GM19452 (cell line): ENCODE measurements around the gene SCN8A.

Experiments
- ATAC-seq: cut with Tn5 transposase; IDR thresholded peaks from one replicate; pipeline ENCODE4 v1.9.1; 2021; ENCODE audit not compliant: unreplicated experiment

The SCN8A gene

DNA sequence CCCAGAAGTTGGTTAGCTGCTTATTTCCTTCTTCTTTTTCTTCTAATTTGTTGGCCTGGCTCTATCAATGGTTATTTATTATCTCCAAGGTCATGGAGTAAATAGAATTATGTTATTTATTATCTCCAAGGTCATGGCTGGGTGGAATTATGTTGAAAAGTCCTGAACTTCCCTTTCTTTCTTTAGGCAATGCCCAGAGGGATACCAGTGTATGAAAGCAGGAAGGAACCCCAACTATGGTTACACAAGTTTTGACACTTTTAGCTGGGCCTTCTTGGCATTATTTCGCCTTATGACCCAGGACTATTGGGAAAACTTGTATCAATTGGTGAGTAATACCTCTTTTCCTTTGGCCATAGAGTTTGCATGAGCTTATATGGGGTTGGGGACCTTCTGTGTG is 111.6 kb downstream of the SCN8A start:
- ATAC-seq, result no peak

GRCh38 chr12:51705450-51705849 is 114.4 kb downstream of the SCN8A start:
- ATAC-seq, result no peak

DNA sequence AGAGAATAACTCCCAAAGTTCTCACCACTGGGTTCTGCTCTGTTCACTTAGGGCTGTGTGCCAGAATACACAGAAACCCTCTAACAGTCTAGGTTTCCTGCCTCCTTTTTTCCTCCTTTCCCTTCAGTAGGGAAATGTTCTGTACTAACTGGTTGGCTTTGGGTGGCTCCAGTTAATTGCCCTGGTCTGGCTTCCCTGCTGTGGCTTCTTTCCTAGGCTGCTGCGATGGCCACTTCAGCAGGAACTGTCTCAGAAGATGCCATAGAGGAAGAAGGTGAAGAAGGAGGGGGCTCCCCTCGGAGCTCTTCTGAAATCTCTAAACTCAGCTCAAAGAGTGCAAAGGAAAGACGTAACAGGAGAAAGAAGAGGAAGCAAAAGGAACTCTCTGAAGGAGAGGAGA is 115.2 kb downstream of the SCN8A start:
- no peak for ATAC-seq

- no peak for ATAC-seq
Observed at GRCh38 chr12:51714666-51715065, 123.6 kb downstream of the SCN8A start.

DNA sequence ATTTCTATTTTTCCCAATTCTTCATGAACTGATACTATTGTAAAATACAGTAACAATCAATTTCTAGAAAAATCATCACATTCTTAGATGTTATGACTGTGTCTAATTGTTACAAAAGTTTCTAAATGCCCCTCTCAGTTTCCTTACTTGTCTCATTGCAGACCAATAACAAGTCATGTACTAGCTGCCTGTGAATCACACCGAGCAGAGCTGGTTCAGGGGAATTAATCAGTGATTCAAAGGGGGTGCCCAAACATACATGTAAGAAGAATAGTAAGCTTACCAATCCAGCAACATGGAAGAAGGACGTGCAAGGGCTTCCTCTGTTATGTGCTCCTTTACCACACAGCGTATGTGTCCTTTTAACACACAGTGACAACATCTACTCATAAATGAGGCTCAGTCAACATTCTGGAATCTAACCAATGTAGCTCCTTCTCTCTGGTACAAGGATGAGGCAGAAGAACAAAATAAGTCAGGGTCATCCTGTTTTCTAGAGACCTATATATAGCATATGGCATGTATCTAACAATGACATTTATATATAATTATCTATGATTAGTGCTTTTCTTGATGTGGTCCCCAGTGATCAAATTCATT is 126.4 kb downstream of the SCN8A start:
- ATAC-seq, result no peak

DNA sequence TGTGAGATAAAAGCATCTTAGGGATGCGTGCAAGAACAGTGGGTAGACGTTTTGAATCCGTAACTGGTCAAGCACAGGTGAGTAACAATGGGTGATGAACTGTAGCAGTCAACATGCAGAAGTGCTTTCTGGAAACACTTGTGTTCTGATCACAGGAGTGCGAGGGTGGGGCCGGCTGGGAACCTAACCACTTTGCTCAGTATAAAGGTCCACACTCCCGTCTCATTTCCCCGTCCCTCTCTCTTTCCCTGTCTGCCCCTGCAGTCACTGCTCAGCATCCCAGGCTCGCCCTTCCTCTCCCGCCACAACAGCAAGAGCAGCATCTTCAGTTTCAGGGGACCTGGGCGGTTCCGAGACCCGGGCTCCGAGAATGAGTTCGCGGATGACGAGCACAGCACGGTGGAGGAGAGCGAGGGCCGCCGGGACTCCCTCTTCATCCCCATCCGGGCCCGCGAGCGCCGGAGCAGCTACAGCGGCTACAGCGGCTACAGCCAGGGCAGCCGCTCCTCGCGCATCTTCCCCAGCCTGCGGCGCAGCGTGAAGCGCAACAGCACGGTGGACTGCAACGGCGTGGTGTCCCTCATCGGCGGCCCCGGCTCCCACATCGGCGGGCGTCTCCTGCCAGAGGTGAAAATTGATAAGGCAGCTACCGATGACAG is 130.4 kb downstream of the SCN8A start:
- ATAC-seq, result no peak

- ATAC-seq, result no peak
Observed at GRCh38 chr12:51722431-51722830, 131.4 kb downstream of the SCN8A start.

GRCh38 chr12:51726161-51726560 is 135.1 kb downstream of the SCN8A start:
- no peak for ATAC-seq

- ATAC-seq, result no peak
Observed at GRCh38 chr12:51726931-51727330, 135.9 kb downstream of the SCN8A start.

DNA sequence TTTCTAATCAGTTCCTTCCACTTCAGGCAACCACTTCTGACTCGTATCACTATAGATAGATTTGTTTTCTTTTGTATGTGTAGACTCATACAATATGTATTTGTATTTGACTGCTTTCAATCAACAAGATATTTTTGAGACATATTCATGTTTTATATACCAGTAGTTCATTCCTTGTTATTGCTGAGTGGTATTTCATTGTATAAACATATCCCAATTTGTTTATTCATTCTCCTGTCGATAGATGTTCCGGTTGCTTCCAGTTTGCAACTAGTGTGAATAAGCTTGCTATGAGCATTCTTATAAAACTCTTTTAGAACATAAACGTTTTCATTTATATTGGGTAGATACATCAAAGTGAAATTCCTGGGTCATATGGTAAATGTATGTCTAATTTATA is 138.3 kb downstream of the SCN8A start:
- ATAC-seq, result no peak

DNA sequence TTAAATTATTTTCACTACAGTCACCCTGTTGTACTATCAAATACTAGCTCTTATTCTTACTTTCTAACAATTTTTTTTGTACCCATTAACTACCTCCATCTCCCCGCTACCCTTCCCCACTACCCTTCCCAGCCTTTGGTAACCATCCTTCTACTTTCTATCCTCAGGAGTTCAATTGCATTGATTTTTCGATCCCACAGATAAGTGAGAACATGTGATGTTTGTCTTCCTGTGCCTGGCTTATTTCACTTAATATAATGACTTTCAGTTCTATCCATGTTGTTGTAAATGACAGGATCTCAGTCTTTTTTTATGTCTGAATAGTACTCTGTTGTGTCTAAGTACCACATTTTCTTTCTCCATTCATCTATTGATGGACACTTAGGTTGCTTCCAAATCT is 139.7 kb downstream of the SCN8A start:
- ATAC-seq, result no peak

GRCh38 chr12:51740536-51740935 is 149.5 kb downstream of the SCN8A start:
- no peak for ATAC-seq

DNA sequence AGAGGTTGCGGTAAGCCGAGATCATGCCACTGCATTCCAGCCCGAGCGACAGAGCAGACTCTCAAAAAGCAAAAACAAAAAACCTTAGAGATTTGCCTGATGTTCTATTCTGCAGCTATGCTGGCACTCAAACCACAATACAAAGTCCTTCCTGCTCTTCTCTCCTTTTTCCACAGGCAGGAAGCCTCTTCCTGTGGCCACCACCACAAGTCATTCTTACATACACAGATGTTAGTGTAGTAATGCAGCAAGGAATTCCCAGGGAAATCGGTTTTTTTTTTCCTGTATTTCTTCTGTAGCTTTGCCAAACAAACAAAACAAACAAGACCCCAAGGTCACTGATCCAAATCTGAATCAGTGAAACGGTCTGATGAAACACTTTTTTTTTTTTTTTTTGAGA is 153.2 kb downstream of the SCN8A start:
- ATAC-seq, result no peak

GRCh38 chr12:51744957-51745356 is 153.9 kb downstream of the SCN8A start:
- no peak for ATAC-seq

DNA sequence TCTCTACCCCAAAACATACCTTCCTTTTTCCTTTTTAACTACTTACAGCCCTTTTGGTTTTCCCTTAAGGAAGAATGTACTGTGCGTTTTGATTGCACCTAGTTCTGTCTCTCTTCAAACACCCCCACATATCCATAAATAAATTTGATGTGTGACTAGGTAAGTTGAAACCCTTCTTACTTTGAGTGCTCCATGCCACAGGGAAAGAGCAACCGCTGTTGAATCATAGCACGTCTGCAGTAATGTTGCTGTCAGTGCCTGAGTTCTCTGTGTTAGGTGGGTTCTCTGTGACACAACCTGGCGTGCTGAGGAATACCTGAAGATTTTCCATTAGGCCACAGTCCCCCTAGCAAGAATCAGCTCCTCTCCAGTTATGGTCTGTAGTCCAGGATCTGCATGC is 155.4 kb downstream of the SCN8A start:
- no peak for ATAC-seq

- no peak for ATAC-seq
Observed at GRCh38 chr12:51748235-51748634, 157.2 kb downstream of the SCN8A start.

DNA sequence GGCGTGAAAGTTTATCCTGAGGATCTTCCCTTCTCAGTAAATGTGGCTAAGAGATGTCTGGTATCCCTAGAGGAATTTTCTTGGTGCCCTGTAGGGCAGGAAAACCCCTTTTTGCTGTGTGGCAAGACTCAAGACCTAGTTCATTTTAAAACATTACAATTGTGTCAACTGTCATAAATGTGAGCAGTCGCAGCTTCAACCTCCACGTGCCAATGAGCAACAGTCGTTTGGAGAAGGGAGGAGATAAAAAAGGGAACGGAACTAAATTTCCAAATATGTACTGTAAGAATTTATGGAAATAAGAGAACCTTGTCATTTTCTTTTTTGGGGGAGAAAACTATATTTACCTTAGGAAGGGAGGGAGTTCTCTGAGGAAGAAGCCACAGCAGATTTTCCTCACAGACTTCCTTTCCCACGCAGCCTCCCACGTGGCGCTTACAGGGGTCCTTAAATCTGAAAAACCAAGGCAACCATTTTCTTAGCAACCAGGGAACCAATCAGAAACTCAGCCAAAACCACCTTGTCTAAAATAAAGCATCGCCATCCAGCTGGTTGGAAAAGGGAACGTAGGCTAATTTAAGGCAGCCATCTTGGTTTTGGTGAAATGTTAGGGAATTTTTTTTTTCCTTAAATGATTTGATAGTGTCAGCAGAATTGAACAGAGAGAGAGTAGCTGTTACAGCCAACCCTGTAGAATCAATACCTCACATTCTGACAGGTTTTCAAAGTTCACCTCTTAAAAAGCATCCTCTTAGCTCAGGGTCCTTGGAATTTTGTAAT is 158.4 kb downstream of the SCN8A start:
- ATAC-seq, result no peak

DNA sequence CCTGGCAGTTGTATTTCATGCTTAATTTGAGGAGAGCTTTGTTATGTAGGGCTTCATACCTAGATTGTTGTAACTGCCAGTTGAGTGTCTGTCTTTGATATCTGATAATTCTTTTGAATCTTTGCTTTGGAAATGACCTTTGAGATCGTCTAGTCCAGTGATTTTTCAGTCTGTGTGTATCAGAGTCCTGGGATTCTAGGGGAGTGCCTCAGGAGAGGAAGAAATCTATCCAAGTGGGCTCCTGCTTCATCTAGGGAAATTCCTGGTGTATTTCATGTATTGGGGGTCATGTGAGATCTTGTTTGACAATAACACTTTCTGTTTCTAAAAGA is 158.9 kb downstream of the SCN8A start:
- no peak for ATAC-seq

- no peak for ATAC-seq
Observed at GRCh38 chr12:51751661-51752060, 160.6 kb downstream of the SCN8A start.

DNA sequence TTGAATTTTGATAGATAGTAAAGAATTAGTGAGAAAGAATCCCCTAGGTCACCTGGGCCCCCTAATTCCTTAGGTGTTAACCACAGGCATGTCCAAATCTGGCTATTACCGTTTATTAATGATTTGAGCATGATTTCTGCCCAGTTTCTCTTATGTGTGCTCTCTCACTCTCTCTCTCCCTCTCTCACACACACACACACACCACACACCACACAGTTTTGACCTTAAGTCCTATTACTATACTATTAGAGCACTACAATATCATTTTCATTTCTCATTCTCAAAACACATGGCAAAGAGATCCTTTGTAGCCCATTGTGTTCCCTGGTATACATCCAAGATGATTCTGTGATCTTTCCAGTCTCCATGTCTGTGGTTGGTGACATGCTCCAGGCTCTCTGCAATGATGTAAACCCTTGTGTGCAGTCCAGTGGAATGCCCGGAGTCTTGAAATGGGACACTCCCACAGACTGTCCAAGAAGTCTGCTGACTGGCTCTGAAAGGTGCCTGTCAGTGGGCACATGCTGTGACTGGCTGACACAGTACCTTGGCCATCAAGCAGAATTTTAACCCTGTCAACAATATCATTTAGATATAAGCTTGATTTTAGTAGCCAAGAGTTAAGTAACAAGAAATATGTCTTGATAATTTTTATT is 161.3 kb downstream of the SCN8A start:
- ATAC-seq, result no peak

DNA sequence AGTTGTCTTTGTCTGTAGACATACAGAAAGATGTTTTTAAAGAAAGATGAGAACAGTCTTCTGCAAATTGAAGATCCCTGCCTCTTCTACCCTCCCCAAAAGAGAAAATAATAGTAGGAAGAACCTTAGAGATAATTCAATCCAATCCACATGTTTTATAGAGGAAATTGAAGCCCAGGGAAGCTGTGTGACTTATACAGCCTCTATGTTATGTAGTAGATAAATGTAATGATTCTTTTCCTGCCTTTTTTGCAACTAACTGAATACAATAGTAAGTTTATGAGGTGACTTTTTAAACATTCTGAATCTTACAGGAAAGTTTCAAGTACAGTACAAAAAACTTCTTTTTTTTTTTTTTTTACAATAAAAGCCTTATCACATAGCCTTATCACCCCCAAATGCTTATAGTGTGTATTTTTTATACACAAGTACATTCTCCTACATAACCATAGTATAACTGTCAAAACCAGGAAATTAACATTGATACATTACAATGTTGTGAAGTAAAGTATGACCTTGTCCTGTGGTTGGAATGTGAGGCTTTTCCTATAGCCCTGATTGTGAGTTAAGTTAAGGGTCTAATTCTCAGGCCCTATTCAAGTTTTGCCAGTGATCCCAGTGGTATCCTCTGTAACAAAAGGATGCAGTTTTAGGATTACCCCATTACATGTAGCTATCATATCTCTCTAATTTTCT is 163.1 kb downstream of the SCN8A start:
- ATAC-seq, result no peak
